Liver (tissue), 3 donors: Measurements from ENCODE around the gene RAI14.

ENCODE experiments used
- ATF3 ChIP-seq: IDR thresholded peaks from 2 replicates; pipeline ENCODE4 v1.6.1; 2016; ENCODE audit warnings: antibody characterized with exemption
- CTCF ChIP-seq: fragments of 150-350 bp; IDR thresholded peaks from 2 replicates; pipeline ENCODE4 v1.5.1; 2017; ENCODE audit warnings: improper control_type of control experiment, low read depth, low read length; ENCODE audit not compliant: missing input control
- EGR1 ChIP-seq, 2 donors: IDR thresholded peaks; 2 replicates each; pipeline ENCODE4 v1.6.1; 2016 to 2018; ENCODE audit warnings: antibody characterized with exemption in 2 of 2, low read depth in 2 of 2
- FOXA1 ChIP-seq: IDR thresholded peaks from 2 replicates; pipeline ENCODE4 v1.6.1; 2016; ENCODE audit warnings: antibody characterized with exemption
- JUND ChIP-seq, 2 donors: IDR thresholded peaks; 2 replicates each; pipeline ENCODE4 v1.6.1; 2016; ENCODE audit warnings: antibody characterized with exemption in 2 of 2
- RAD21 ChIP-seq, 2 donors: IDR thresholded peaks; 2 replicates each; pipeline ENCODE4 v1.6.1; 2016; ENCODE audit warnings: antibody characterized with exemption in 2 of 2, mild to moderate bottlenecking in 2 of 2
- REST ChIP-seq: IDR thresholded peaks from 2 replicates; pipeline ENCODE4 v1.6.1; 2016; ENCODE audit warnings: antibody characterized with exemption, mild to moderate bottlenecking
- RXRA ChIP-seq, 2 donors: IDR thresholded peaks; 2 replicates each; pipeline ENCODE4 v1.6.1; 2017 to 2018; ENCODE audit warnings: antibody characterized with exemption in 2 of 2, mild to moderate bottlenecking in 1 of 2
- SP1 ChIP-seq: IDR thresholded peaks from 2 replicates; pipeline ENCODE4 v1.6.1; 2018; ENCODE audit warnings: antibody characterized with exemption, mild to moderate bottlenecking
- YY1 ChIP-seq: IDR thresholded peaks from 2 replicates; pipeline ENCODE4 v1.6.1; 2016; ENCODE audit warnings: antibody characterized with exemption, mild to moderate bottlenecking
- ZBTB33 ChIP-seq: IDR thresholded peaks from 2 replicates; pipeline ENCODE4 v1.6.1; 2016; ENCODE audit warnings: antibody characterized with exemption
- donor health status: healthy.
- donor health status: healthy.

GRCh38 chr5:34765662-34766061, 109.5 kb downstream of the RAI14 start:
- TF ChIP-seq RAD21 (IDR thresholded peaks at IDR 0.05): no peak
- no peak for TF ChIP-seq CTCF
- no peak for TF ChIP-seq YY1
- no peak for TF ChIP-seq REST
- TF ChIP-seq ATF3: no peak
- no peak for TF ChIP-seq JUND (IDR thresholded peaks at IDR 0.05)
- TF ChIP-seq EGR1 (IDR thresholded peaks at IDR 0.05; ENCODE audit: low read depth in 2 of 2): no peak
- TF ChIP-seq RXRA (IDR thresholded peaks at IDR 0.05): no peak
- no peak for TF ChIP-seq SP1
- TF ChIP-seq ZBTB33: no peak
- TF ChIP-seq FOXA1: no peak
